GM21390 (cell line): ENCODE results near the gene PRLHR.

Experiments
- ATAC-seq: cut with Tn5 transposase; IDR thresholded peaks from one replicate; pipeline ENCODE4 v1.9.1; 2021; ENCODE audit not compliant: unreplicated experiment

Gene PRLHR

GRCh38 chr10:118564114-118564513, 31.3 kb downstream of the PRLHR start:
- no peak for ATAC-seq

- ATAC-seq = no peak
Measured at GRCh38 chr10:118563373-118563890, 32.0 kb downstream of the PRLHR start.

- no peak for ATAC-seq
Measured at GRCh38 chr10:118562851-118563250, 32.6 kb downstream of the PRLHR start.

GRCh38 chr10:118557946-118558345, 37.5 kb downstream of the PRLHR start:
- ATAC-seq = no peak

- ATAC-seq = no peak
Measured at GRCh38 chr10:118551535-118552100, 43.8 kb downstream of the PRLHR start.

GRCh38 chr10:118547282-118547681, 48.2 kb downstream of the PRLHR start:
- no peak for ATAC-seq

- no peak for ATAC-seq
Measured at GRCh38 chr10:118546479-118546878, 49.0 kb downstream of the PRLHR start.

GRCh38 chr10:118545381-118545780, 50.1 kb downstream of the PRLHR start:
- ATAC-seq = no peak

- no peak for ATAC-seq
Measured at GRCh38 chr10:118544401-118544948, 51.0 kb downstream of the PRLHR start.

- ATAC-seq = peak; percentile 78
Measured at GRCh38 chr10:118543714-118544400, 51.6 kb downstream of the PRLHR start.

GRCh38 chr10:118542745-118543144, 52.7 kb downstream of the PRLHR start:
- ATAC-seq = no peak

- ATAC-seq = no peak
Measured at GRCh38 chr10:118542205-118542604, 53.2 kb downstream of the PRLHR start.

GRCh38 chr10:118541718-118542117, 53.7 kb downstream of the PRLHR start:
- no peak for ATAC-seq
